Endodermal cell (in vitro differentiated cells): ENCODE measurements around the gene NARS2. TPM values are rescaled to one million over a fixed set of nuclear protein-coding genes. Genes with fewer than 3 reads are reported as not detected.

Source experiments
- DNase-seq: peaks from one replicate; pipeline ENCODE4 v3.0.0-alpha.2; 2017
- H3K27ac ChIP-seq: 2 replicates; pipeline ENCODE4 v1.5.1; 2013; ENCODE audit warnings: mild to moderate bottlenecking, low read depth, low read length, moderate library complexity
- H3K27me3 ChIP-seq: 2 replicates; pipeline ENCODE4 v1.6.1; 2013; ENCODE audit warnings: mild to moderate bottlenecking, low read length, moderate library complexity; ENCODE audit not compliant: insufficient read depth, control insufficient read depth, poor library complexity, severe bottlenecking
- H3K36me3 ChIP-seq: 2 replicates; pipeline ENCODE4 v1.7.0; 2013; ENCODE audit warnings: mild to moderate bottlenecking, low read length, moderate library complexity; ENCODE audit not compliant: control insufficient read depth, insufficient read depth
- H3K4me1 ChIP-seq: one replicate; pipeline ENCODE4 v1.7.0; 2013; ENCODE audit warnings: low read length; ENCODE audit not compliant: control insufficient read depth, insufficient read depth
- H3K4me3 ChIP-seq: 2 replicates; pipeline ENCODE4 v1.5.1; 2013; ENCODE audit warnings: mild to moderate bottlenecking, low read length, moderate library complexity
- H3K9ac ChIP-seq: 2 replicates; pipeline ENCODE4 v1.6.1; 2013; ENCODE audit warnings: mild to moderate bottlenecking, low read length, moderate library complexity; ENCODE audit not compliant: poor library complexity, severe bottlenecking; ENCODE audit errors: extremely low read depth
- H3K9me3 ChIP-seq: 2 replicates; pipeline ENCODE4 v1.6.1; 2013; ENCODE audit warnings: mild to moderate bottlenecking, low read length, moderate library complexity; ENCODE audit not compliant: control insufficient read depth
- H3K27ac Mint-ChIP-seq: 2 replicates; pipeline ENCODE4 v1.8.0; 2020; ENCODE audit warnings: mixed read lengths
- H3K27me3 Mint-ChIP-seq: 2 replicates; pipeline ENCODE4 v1.8.0; 2021; ENCODE audit warnings: mild to moderate bottlenecking, mixed read lengths; ENCODE audit not compliant: insufficient read depth
- H3K36me3 Mint-ChIP-seq: 2 replicates; pipeline ENCODE4 v1.8.0; 2020; ENCODE audit warnings: low read depth, mixed read lengths
- H3K4me1 Mint-ChIP-seq: 2 replicates; pipeline ENCODE4 v1.8.0; 2020; ENCODE audit warnings: mixed read lengths
- H3K4me3 Mint-ChIP-seq: 2 replicates; pipeline ENCODE4 v1.8.0; 2020; ENCODE audit warnings: mild to moderate bottlenecking, moderate library complexity, mixed read lengths
- H3K9me3 Mint-ChIP-seq: 2 replicates; pipeline ENCODE4 v1.8.0; 2020; ENCODE audit warnings: mild to moderate bottlenecking, mixed read lengths
- CTCF ChIP-seq: fragments of 200-600 bp; sonication (generic); conservative IDR thresholded peaks from 2 replicates; pipeline ENCODE4 v1.5.0; 2021; ENCODE audit warnings: antibody characterized with exemption, mild to moderate bottlenecking
- WGBS, 2 experiments: methylation state at CpG; one replicate each; pipeline versions ENCODE4 v1.1.5 to v1.1.7; 2013; ENCODE audit warnings: missing lambda C conversion rate in 2 of 2, mixed read lengths in 1 of 2; ENCODE audit not compliant: insufficient coverage in 1 of 2, insufficient read length in 1 of 2; 5-methylcytosine and 5-hydroxymethylcytosine counted together
- total RNA-seq, 2 donors: library from RNA; stranded (reverse); fragmentation: NEBNext Ultra II Directional in 1 of 2; extraction: Animal tissue kit (Norgen Biotek cat#: 25700) in 1 of 2; gene quantifications; 2 replicates in 1 of 2; 3 replicates in 1 of 2; pipeline ENCODE4 v1.2.1, GENCODE V29; 2021

Gene NARS2
- total RNA-seq, 2 donors from 2014 or later = 45.8 to 53.7 TPM

- 92 to 94% methylated on average over 10 to 15 of the region's 16 CpGs for WGBS, 2 experiments
- Mint-ChIP-seq H3K27me3 (no peaks in the 10 kb centered on the region), H3K9me3 (peaks cover 30% of the 10 kb centered on the region), H3K4me1 (peaks cover 34% of the 10 kb centered on the region), H3K27ac (no peak overlapping the region), H3K4me3 (no peak overlapping the region), H3K36me3 (no peaks in the 10 kb centered on the region)
- no peak overlapping the region for H3K9ac ChIP-seq
- TF ChIP-seq CTCF = no peak
- H3K36me3 ChIP-seq = no peaks in the 10 kb centered on the region
- no peaks in the 10 kb centered on the region for H3K27me3 ChIP-seq
- H3K4me3 ChIP-seq = peak overlapping the region; percentile 49
- H3K9me3 ChIP-seq = peaks cover 17% of the 10 kb centered on the region
- H3K4me1 ChIP-seq = peaks cover 7% of the 10 kb centered on the region
- no peak for DNase-seq
- no peak overlapping the region for H3K27ac ChIP-seq
These were observed 20.9 kb upstream of the NARS2 start for GRCh38 chr11:78595436-78596130.

DNA sequence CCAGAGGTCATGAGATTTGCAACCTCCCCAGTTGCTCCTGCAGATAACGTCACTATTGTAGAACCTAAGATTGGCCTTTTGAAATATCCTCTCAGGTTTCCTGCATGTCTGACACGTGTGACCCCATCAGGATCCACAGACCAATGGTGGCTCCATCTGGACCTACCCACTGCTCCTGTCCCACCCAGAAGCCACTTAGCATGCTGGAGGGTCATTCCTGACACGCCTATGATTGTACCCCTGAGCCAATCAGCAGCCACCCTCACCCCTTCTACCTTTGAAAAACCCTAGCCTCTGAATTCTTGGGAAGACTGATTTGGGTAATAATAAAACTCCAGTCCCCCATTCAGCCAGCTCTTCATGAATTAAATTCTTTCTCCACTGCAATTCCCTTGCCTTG is 20.1 kb upstream of the NARS2 start:
- Histone ChIP-seq H3K4me3 (peak overlapping the region; percentile 49), H3K4me1 (peaks cover 7% of the 10 kb centered on the region), H3K9ac (no peak overlapping the region), H3K36me3 (no peaks in the 10 kb centered on the region), H3K27ac (no peak overlapping the region), H3K27me3 (no peaks in the 10 kb centered on the region), H3K9me3 (peaks cover 17% of the 10 kb centered on the region)
- no peak for DNase-seq
- no peak for TF ChIP-seq CTCF
- Mint-ChIP-seq H3K27ac (no peak overlapping the region), H3K36me3 (no peaks in the 10 kb centered on the region), H3K4me3 (no peak overlapping the region), H3K27me3 (no peaks in the 10 kb centered on the region), H3K9me3 (peaks cover 33% of the 10 kb centered on the region), H3K4me1 (peaks cover 34% of the 10 kb centered on the region)
- 83 to 89% methylated on average over 2 to 3 of the region's 3 CpGs for WGBS, 2 experiments

DNA sequence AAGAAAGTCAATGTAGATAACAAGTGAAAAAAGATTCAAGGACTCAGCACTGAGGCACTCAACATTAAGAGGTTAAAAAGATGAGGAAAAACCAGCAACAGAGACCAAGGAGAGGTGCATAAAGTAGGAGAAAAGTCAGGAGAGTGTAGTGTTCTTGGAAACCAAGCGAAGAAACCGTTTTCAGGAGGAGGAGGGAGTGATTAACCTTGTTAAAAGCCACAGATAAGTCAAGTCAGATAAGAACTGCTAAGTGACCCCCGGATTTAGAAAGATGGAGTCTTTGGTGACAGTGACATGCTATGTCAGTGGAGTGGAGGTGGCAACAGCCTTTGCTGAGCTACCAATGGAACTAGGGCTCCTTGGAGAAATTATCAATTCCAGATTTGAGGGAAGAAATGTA is 13.9 kb upstream of the NARS2 start:
- no peaks in the 10 kb centered on the region for H3K27me3 Mint-ChIP-seq
- H3K27ac Mint-ChIP-seq = peak overlapping the region; percentile 3
- no peaks in the 10 kb centered on the region for H3K36me3 ChIP-seq
- peak overlapping the region; percentile 32 for H3K4me3 ChIP-seq
- peaks cover 37% of the 10 kb centered on the region for H3K9me3 Mint-ChIP-seq
- H3K9ac ChIP-seq = no peak overlapping the region
- no peak overlapping the region for H3K27ac ChIP-seq
- peaks cover 3% of the 10 kb centered on the region for H3K36me3 Mint-ChIP-seq
- DNase-seq = no peak
- TF ChIP-seq CTCF = no peak
- H3K9me3 ChIP-seq = peaks cover 43% of the 10 kb centered on the region
- H3K4me1 Mint-ChIP-seq = peaks cover 23% of the 10 kb centered on the region
- no peaks in the 10 kb centered on the region for H3K4me1 ChIP-seq
- no peak overlapping the region for H3K4me3 Mint-ChIP-seq
- H3K27me3 ChIP-seq = no peaks in the 10 kb centered on the region
- 52 to 75% methylated on average over 3 of the region's 3 CpGs for WGBS, 2 experiments
